Effector memory CD4-positive, alpha-beta T cell (primary cell): ENCODE results near the gene GNB5.

Experiments used
- DNase-seq, 3 donors: peaks; one replicate each; pipeline ENCODE4 v3.0.0-alpha.2; 2020
- H3K27ac ChIP-seq: 2 replicates; pipeline ENCODE4 v1.7.0; 2013; ENCODE audit warnings: mild to moderate bottlenecking, low read length, moderate library complexity; ENCODE audit not compliant: insufficient read depth, poor library complexity, severe bottlenecking
- H3K27me3 ChIP-seq: replicated peaks from 2 replicates; pipeline ENCODE4 v1.7.0; 2013; ENCODE audit warnings: mild to moderate bottlenecking, low read length; ENCODE audit not compliant: insufficient read depth, control insufficient read depth, poor library complexity, severe bottlenecking
- H3K36me3 ChIP-seq: 2 replicates; pipeline ENCODE4 v1.7.0; 2013; ENCODE audit warnings: mild to moderate bottlenecking, low read length, moderate library complexity; ENCODE audit not compliant: control insufficient read depth, insufficient read depth
- H3K4me1 ChIP-seq: 2 replicates; pipeline ENCODE4 v1.7.0; 2013; ENCODE audit warnings: low read length, mild to moderate bottlenecking; ENCODE audit not compliant: control insufficient read depth, insufficient read depth, poor library complexity, severe bottlenecking
- H3K4me3 ChIP-seq: 2 replicates; pipeline ENCODE4 v1.7.0; 2013; ENCODE audit warnings: low read length, low read depth, mild to moderate bottlenecking; ENCODE audit not compliant: insufficient read depth, poor library complexity, severe bottlenecking
- H3K9me3 ChIP-seq: 2 replicates; pipeline ENCODE4 v1.7.0; 2013; ENCODE audit warnings: mild to moderate bottlenecking, low read length, moderate library complexity; ENCODE audit not compliant: control insufficient read depth

The GNB5 gene

GRCh38 chr15:52213206-52213605 lies 22.0 kb upstream of the GNB5 start:
- Histone ChIP-seq H3K4me1 (no peaks in the 10 kb centered on the region), H3K27me3 (no peaks in the 10 kb centered on the region), H3K9me3 (no peaks in the 10 kb centered on the region), H3K36me3 (no peaks in the 10 kb centered on the region), H3K4me3 (no peak overlapping the region), H3K27ac (no peak overlapping the region)
- DNase-seq = no peak

GRCh38 chr15:52208306-52208946 lies 17.2 kb upstream of the GNB5 start:
- no peaks in the 10 kb centered on the region for H3K36me3 ChIP-seq

GRCh38 chr15:52207191-52207590 lies 16.0 kb upstream of the GNB5 start:
- no peaks in the 10 kb centered on the region for H3K9me3 ChIP-seq
- H3K27ac ChIP-seq = no peak overlapping the region
- no peak for DNase-seq
- H3K36me3 ChIP-seq = no peaks in the 10 kb centered on the region
- no peaks in the 10 kb centered on the region for H3K27me3 ChIP-seq
- H3K4me3 ChIP-seq = no peak overlapping the region
- no peaks in the 10 kb centered on the region for H3K4me1 ChIP-seq

More at GRCh38 chr15:52208306-52208946, 17.2 kb upstream of the GNB5 start:
- peak; percentile 40 to 53 (median 49) for DNase-seq
- H3K4me1 ChIP-seq = no peaks in the 10 kb centered on the region
- no peak overlapping the region for H3K4me3 ChIP-seq
- H3K9me3 ChIP-seq = no peaks in the 10 kb centered on the region
- H3K27ac ChIP-seq = no peak overlapping the region
- H3K27me3 ChIP-seq = no peaks in the 10 kb centered on the region

- no peak overlapping the region for H3K27ac ChIP-seq
- no peak for DNase-seq
- H3K4me3 ChIP-seq = no peak overlapping the region
- H3K4me1 ChIP-seq = no peaks in the 10 kb centered on the region
- no peaks in the 10 kb centered on the region for H3K36me3 ChIP-seq
- no peaks in the 10 kb centered on the region for H3K9me3 ChIP-seq
- H3K27me3 ChIP-seq = no peaks in the 10 kb centered on the region
Measured at GRCh38 chr15:52206446-52206845, 15.3 kb upstream of the GNB5 start.

- DNase-seq = no peak
- Histone ChIP-seq H3K4me3 (no peak overlapping the region), H3K4me1 (no peaks in the 10 kb centered on the region), H3K36me3 (no peaks in the 10 kb centered on the region), H3K27me3 (no peaks in the 10 kb centered on the region), H3K9me3 (no peaks in the 10 kb centered on the region), H3K27ac (no peak overlapping the region)
Measured at GRCh38 chr15:52204657-52205056, 13.5 kb upstream of the GNB5 start.

- Histone ChIP-seq H3K27ac (no peak overlapping the region), H3K36me3 (no peaks in the 10 kb centered on the region), H3K4me1 (no peaks in the 10 kb centered on the region), H3K27me3 (no peaks in the 10 kb centered on the region), H3K9me3 (no peaks in the 10 kb centered on the region), H3K4me3 (no peak overlapping the region)
- no peak for DNase-seq
Measured at GRCh38 chr15:52200831-52201365, 9.7 kb upstream of the GNB5 start.

GRCh38 chr15:52199271-52199670 lies 8.1 kb upstream of the GNB5 start:
- H3K36me3 ChIP-seq = no peaks in the 10 kb centered on the region
- no peaks in the 10 kb centered on the region for H3K9me3 ChIP-seq
- H3K27me3 ChIP-seq = no peaks in the 10 kb centered on the region
- no peak overlapping the region for H3K27ac ChIP-seq
- no peak for DNase-seq
- H3K4me3 ChIP-seq = no peak overlapping the region
- H3K4me1 ChIP-seq = no peaks in the 10 kb centered on the region

- no peaks in the 10 kb centered on the region for H3K36me3 ChIP-seq
- no peak overlapping the region for H3K4me3 ChIP-seq
- no peaks in the 10 kb centered on the region for H3K4me1 ChIP-seq
- no peak overlapping the region for H3K27ac ChIP-seq
- H3K9me3 ChIP-seq = no peaks in the 10 kb centered on the region
- H3K27me3 ChIP-seq = no peaks in the 10 kb centered on the region
- DNase-seq = no peak
Measured at GRCh38 chr15:52196891-52197290, 5.7 kb upstream of the GNB5 start.

GRCh38 chr15:52193791-52194190 lies 2.6 kb upstream of the GNB5 start:
- no peak for DNase-seq
- H3K36me3 ChIP-seq = no peaks in the 10 kb centered on the region

GRCh38 chr15:52193321-52193720 lies 2.1 kb upstream of the GNB5 start:
- Histone ChIP-seq H3K9me3 (no peaks in the 10 kb centered on the region), H3K27me3 (no peaks in the 10 kb centered on the region), H3K36me3 (no peaks in the 10 kb centered on the region), H3K4me1 (no peaks in the 10 kb centered on the region), H3K27ac (no peak overlapping the region), H3K4me3 (no peak overlapping the region)
- DNase-seq = no peak

More at GRCh38 chr15:52193791-52194190, 2.6 kb upstream of the GNB5 start:
- Histone ChIP-seq H3K27me3 (no peaks in the 10 kb centered on the region), H3K9me3 (no peaks in the 10 kb centered on the region), H3K4me3 (no peak overlapping the region), H3K27ac (no peak overlapping the region), H3K4me1 (no peaks in the 10 kb centered on the region)
